GM19193 (cell line): Measurements from ENCODE around the gene RRH.

Experiments
- POLR2A ChIP-seq: IDR thresholded peaks from 4 replicates; pipeline ENCODE4 v1.6.1; 2011; ENCODE audit not compliant: insufficient read depth, insufficient read length; ENCODE audit errors: extremely low read depth

RRH gene

GRCh38 chr4:109872950-109873656, 45.3 kb downstream of the RRH start:
- no peak for TF ChIP-seq POLR2A

- no peak for TF ChIP-seq POLR2A
Observed at GRCh38 chr4:109873791-109874514, 46.2 kb downstream of the RRH start.

DNA sequence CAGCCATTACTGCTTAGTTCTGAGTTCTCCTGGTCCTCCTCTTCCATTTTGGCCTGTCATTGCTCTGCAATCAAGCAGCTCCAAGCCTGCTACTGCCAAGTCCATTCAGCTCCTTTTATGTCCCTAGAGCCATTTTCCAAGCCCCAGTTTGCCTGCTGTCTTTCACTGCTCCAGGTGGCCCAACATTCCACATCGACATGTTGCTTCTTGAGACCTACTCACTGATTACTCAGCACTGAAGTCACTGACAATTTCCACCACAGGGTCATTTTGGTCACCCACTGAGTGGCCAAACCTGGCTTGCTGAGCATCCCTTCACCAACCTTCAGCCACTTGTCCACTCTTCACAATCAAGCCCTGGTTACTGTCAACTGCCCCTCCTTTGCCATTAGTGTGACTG, 47.3 kb downstream of the RRH start:
- TF ChIP-seq POLR2A = no peak

DNA sequence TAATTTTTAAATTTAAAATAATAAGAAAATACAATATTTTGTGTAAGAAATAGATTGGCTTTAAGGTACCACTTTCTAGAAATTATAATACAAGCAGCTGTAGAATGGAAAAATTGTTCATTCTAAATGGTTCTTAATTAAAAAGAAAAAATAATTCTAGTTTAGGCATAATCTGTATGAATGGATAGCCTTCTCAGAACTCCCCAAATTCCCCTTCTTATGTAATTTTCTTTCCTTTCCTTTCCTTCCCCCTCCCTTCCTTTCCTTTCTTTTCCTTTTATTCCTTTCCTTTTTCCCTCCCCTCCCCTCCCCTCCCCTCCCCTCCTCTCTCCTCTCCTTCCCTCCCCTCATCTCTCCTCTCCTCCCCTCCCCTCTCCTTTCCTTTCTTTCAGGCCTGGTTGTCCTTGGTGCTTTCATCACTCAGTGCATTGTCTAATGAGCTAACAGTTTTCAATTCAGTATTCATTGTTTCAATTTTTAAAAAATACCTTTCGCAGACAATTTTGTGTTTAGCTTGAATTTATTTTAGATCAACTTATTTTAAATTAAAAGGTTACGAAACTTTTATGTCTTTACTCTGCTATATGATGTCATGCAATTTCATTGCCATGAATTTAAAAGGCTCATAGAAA, 49.0 kb downstream of the RRH start:
- no peak for TF ChIP-seq POLR2A

- TF ChIP-seq POLR2A = no peak
Observed at GRCh38 chr4:109877400-109877799, 49.6 kb downstream of the RRH start.

- TF ChIP-seq POLR2A = no peak
Observed at GRCh38 chr4:109878355-109878754, 50.6 kb downstream of the RRH start.

GRCh38 chr4:109879081-109879480, 51.3 kb downstream of the RRH start:
- no peak for TF ChIP-seq POLR2A

DNA sequence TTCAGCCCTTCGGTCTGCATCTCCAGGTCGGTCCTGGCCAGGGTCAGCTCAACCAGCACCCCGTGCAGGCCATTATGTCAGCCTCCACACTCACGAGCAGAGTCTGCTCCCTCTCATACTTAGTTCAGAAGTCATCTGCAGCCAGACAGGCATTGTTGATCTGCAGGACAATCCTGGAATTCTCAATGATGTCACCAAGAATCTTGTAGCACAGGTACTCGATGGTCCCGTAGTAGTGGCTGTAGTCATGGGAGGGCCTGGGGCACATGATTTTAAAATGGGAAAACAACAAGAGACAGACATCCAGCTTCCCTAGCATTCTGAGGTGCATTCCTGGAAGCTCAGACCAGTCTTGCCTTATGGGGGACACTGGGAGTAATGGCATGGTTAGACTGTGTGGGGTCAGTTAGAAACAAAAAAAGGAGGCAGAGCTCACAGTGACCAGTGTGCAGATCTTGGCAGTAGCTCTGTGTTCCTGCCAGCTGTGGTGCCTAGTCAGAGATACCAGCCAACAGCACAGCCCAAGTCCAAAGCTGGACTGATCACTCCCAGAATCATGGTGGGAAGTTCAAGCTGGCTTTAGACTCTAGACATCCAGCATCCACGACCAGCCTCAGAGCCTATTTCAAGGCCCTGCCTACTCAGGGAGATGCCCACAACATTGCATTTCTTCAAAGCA, 52.0 kb downstream of the RRH start:
- no peak for TF ChIP-seq POLR2A

DNA sequence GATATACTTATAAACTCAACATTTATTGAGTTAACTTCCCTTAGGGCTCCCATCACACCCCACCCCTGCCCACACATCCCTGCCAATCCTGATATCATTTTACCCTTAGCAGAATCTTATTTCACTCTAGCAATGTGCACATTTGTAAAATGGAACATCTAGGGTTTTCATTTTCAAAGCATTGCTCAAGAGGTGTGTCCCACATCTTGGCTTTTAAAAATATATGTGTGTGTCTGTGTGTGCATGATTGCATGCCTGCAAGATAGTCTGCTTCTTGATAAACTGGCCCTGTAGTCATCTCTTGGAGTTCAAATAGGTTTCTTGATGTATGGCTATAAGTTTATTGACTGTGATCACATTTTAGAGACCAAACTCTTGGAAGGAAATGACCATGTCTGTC, 58.5 kb downstream of the RRH start:
- no peak for TF ChIP-seq POLR2A

DNA sequence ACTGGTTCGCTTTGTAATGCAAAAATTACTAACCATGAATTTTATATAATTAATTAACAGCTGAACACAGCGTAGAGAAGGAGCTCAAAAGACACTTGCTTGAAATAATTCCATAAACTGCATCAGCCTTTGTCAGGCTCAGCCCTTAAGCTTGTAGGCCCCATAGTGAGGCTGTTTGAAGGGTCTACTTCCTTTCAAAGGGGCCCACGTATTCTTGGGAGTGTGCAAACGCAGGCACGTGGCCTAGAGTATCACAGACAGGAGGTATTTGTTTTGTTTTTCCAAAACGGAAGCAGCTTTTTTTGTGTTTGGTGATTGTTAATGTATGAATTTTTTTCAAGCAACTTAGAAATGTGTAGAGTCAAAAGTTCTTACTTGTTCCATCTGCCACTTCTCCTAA, 59.3 kb downstream of the RRH start:
- no peak for TF ChIP-seq POLR2A

DNA sequence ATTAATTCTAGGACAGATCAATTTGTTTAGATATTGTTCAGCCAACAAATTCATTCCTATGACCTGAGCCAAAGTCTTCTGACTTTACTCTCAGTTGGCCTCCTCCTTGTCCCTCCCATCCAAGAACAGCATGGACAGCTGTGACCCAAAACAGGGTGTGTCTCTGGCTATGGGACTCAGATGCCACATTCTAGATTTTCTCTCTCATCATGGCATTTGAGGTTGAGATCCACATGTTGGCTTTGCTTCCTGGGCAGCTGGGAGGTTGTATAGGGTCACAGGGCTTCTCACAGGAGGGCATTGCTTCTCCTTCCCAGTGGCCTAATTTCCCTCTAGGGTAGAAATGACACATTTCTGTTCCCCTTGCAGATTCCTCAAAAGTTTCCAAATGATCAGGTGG, 62.3 kb downstream of the RRH start:
- TF ChIP-seq POLR2A = no peak
